ENCODE data around the gene AQR.

AQR gene

GRCh38 chr15:34804776-34805175 lies 164.8 kb downstream of the AQR start:
- no peak for DNase-seq (ENCODE audit: extremely low read depth, low read depth)
- TF ChIP-seq CTCF (IDR thresholded peaks at IDR 0.05; ENCODE audit: low read depth, low read length): no peak

- no peak for TF ChIP-seq CTCF (IDR thresholded peaks at IDR 0.05; ENCODE audit: low read depth, low read length)
- DNase-seq (ENCODE audit: extremely low read depth, low read depth): no peak
Measured at GRCh38 chr15:34804113-34804512, 165.4 kb downstream of the AQR start.

- no peak for TF ChIP-seq CTCF (IDR thresholded peaks at IDR 0.05; ENCODE audit: low read depth, low read length)
- DNase-seq (ENCODE audit: extremely low read depth, low read depth): no peak
Measured at GRCh38 chr15:34802803-34803750, 166.5 kb downstream of the AQR start.

- no peak for DNase-seq (ENCODE audit: extremely low read depth, low read depth)
- TF ChIP-seq CTCF (IDR thresholded peaks at IDR 0.05; ENCODE audit: low read depth, low read length): no peak
Measured at GRCh38 chr15:34802371-34802770, 167.2 kb downstream of the AQR start.

Measured in AG09319 (cell line).